GM18868 (cell line): ENCODE measurements around the gene IRS1.
"Not testable (repeated sequence)": the region's sequence is repeated elsewhere in the genome, so short reads cannot be mapped to it uniquely, and the experiment has no call there.

Source experiments
- ATAC-seq: cut with Tn5 transposase; IDR thresholded peaks from one replicate; pipeline ENCODE4 v1.9.1; 2021; ENCODE audit warnings: mild to moderate bottlenecking, moderate library complexity; ENCODE audit not compliant: unreplicated experiment

The IRS1 gene

GRCh38 chr2:226799211-226799975 is at the start of gene IRS1:
IRS1 (minus strand) TSS chr2:226799820; CDS start chr2:226798738, 1,082 bp downstream.
- ATAC-seq: peak; percentile 49

DNA sequence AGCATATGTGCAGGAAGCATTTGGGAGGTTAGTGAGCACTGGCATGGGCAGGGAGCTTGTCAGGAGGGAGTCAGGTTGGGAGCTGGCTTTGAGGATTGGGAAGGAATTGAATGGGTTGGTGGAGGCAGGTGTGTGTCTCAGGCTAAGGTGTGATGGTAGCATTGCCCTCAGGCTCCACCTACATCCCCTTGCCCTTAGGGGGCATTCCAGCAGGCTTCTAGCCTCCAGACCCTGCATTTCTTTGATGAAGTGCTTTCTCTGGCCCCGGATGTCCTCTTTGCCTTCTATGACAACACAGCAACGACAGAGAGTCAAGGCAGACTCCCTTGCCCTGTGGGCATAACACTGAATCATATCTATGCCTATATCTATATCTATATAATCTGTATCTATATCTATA is 49.7 kb upstream of the IRS1 start:
- no peak for ATAC-seq

GRCh38 chr2:226847511-226847910 is 47.9 kb upstream of the IRS1 start:
- ATAC-seq: no peak

DNA sequence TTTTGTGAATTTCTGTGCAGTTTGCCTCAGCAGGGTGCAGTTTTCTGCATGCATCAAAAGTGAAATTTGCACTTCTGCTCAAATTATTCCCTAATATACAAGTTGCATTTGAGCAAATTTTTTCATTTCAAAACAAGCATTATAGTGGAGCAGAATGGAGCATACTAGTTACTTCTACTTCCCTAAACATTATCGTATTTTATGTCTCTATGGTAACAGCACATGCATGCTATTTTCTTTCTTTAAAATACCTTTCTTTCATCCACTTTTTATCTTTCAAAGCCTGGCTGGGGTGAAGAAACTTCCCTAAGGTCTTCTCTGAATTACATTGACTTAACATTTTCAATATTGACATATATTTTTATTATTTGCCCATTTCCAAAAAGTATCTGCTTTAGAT is 47.5 kb upstream of the IRS1 start:
- no peak for ATAC-seq

GRCh38 chr2:226845386-226846116 is 45.9 kb upstream of the IRS1 start:
- peak; percentile 79 for ATAC-seq

DNA sequence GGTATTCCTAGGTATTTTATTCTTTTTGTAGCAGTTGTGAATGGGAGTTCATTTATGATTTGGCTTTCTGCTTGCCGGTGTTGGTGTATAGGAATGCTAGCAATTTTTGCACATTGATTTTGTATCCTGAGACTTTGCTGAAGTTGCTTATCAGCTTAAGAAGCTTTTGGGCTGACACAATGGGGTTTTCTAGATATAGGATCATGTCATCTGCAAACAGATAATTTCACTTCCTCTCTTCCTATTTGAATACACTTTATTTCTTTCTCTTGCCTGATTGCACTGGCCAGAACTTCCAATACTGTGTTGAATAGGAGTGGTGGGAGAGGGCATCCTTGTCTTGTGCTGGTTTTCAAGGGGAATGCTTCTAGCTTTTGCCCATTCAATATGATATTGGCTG is 43.4 kb upstream of the IRS1 start:
- not testable (repeated sequence) for ATAC-seq

DNA sequence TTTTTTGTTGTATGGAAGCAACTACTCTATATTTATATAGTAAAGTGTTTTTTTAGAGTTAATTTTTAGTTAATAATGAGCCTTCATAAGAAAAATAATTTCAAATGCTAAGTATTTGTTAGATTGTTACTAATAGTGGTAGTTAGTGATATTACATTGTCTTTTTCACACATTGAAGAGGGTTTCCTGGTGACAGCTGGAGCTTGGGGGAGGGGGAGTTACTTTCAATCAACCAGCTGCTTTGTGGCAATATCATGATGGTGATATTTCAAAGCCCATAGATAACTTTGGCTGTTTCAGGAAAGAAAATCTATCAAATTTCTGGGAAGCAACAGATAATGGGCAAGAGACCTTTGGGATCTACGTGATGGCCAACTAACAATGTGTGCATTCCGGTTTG is 40.3 kb upstream of the IRS1 start:
- no peak for ATAC-seq

DNA sequence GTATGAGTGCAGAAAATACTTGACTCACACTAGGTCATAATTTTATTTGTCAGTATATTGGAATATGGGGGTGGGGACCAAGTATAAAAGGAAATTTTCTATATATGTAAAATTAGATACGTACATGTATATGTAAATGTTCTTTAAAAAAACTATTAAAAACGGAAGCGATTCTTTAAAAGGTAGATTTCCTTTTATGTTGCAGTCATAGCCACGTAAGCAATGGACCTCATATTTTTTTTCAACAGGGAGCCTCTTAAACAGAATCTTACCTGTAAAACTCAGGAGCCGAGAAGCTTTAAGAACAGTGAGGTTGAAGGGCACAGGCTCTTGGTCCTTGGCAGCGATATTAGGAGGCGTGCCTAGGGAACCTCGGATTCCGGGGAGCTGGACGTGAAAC is 39.5 kb upstream of the IRS1 start:
- ATAC-seq: no peak

DNA sequence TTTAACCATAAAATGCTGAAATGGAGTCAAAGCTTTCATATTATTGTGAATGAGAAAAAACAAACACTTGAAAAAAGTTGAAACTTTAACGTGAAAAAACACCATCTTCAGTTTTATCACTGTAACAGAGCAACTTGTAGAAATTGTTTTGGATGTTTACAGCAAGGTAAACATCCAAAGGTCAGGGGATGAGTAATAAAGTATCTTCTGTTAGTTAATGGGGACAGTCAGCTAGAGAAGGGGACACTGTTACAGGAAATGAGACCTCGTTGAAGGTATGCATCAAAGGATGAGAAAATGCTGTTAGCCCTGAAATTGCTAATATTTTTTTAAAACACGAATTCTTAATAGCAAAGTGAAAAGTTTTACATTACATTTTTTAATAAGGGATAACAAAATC is 39.1 kb upstream of the IRS1 start:
- peak; percentile 9 for ATAC-seq

DNA sequence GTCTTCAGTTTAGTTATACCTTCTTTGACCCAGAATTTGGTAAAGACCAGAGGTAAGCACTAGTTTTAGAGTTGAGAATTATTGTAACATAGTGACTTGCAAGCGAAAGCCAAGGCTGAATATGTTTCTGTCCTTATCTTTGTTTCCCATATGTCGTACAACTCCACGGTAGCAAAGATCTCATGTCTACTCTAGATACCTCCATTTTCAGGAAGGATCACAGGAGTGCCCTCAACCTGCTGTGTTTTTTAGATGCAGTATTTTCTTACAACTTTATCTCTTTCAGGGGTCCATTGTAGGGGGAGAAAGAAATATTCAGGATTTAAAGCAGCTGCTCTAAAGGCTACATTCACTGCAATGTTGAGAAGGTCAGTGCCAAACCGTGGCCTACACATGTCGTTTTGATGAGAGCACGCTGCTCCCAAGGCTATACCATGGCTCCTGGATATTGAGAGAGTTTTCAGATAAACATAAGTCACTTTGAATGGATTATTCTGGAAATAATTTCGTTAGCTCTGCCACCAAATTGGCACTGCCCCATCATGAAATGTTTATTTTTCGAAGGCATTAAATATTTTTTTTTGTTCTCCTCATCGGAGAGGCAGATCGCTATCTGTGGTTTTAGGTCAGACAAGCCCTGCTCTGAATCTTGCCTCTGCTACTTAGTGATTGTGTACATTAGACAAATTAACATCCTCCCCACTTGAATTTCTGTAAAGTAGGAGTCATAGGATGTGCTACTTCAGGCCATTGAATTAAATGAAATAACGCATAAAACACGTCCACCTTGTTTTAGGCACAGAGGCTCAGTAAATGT is 38.4 kb upstream of the IRS1 start:
- ATAC-seq: no peak

GRCh38 chr2:226837334-226837733 is 37.7 kb upstream of the IRS1 start:
- ATAC-seq: no peak

DNA sequence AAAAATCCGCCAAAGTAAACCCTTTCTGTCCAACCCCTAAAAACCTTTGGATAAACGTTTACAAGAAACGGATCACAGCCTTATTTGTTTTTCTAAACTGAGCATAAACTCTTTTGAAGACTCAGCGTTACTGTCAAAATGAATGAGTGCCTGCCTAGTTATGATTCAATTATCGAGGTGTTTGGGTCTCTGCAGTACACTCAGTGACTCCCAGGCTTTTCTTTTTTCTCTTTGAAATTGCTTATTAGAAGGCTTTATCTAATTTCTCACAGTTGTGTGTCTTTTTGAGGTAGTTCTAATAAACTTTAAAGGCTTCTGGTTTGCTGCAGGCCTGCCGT is 36.9 kb upstream of the IRS1 start:
- ATAC-seq: peak; percentile 2

DNA sequence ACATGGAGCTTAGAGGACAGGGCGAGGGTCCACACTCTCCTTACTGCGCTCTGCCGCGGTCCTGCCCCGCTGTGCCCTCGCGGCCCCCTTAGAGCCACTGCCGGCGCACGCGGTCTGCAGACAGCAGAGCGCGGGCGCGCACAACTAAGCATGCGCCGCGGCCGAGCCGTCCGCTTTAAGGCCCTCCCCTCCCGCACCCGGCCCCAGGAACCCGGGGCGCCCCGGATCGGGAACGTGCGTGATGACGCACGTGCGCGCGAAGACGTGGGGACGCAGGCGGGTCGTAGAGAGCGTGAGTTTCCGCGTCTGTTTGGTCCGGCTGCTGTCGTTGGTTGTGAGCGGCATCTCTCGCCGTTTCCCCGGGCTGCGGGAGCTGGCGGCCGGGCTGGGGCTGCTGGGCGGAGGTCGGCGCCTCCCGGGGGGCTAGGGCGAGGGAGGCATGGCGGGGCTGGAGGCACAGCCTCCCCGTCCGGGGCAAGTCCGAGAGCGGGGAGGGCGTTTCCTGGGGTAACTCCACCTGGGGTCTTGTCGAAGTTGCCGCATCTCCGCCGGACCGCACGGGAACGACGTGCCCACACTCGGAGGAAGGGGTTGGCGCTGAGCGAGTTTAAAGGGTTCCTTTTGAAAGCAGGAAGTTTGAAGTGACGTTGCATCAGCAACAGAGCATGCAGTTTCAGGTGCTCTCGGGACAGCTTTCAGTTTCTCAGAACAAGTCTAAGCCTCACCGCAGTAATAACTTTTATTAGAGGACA is 36.4 kb upstream of the IRS1 start, which contains the start of gene RHBDD1:
Gene RHBDD1 (plus strand): TSS at position 259 of the 752 bp plus-strand sequence. CDS start 28,640 bp downstream, outside the sequence.
- ATAC-seq: peak; percentile 85

DNA sequence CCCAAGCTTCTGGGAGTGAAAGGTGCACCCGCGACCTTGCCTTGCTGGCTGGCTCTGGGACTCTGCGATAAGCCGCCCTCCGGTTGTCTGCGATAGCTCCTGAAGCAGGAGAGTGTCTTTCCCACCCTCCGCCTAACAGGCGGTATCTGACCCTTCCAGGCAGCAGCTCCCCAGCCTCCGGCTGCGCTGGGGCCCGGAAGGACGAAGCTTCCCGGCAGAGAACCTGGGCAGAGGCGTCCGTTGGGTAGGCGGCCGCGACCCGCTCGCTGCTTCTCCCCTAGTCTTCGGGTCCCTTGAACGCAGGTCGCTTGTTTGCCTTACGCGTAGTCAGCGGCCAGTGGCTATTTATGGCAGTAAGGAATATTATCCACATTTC is 35.8 kb upstream of the IRS1 start:
- peak; percentile 9 for ATAC-seq

- ATAC-seq: not testable (repeated sequence)
These were observed 35.3 kb upstream of the IRS1 start for GRCh38 chr2:226834880-226835279.

DNA sequence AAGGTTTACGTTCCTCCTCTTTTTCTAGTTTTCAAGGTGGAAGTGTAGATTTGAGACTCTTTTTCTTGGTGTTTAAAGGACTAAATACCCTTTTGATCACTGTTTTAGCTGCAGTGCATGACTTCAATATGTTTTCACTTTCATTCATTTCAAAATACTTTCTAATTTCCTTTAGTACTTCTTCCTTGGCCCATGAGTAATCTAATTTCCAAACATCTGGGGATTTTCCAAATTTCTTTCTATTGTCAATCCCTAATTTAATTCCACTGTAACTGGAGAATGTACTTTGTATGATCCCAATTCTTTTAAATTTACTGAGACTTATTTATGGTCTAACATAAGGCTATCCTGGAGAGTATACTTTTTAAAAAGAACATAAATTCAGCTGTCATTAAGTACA is 32.4 kb upstream of the IRS1 start:
- no peak for ATAC-seq

DNA sequence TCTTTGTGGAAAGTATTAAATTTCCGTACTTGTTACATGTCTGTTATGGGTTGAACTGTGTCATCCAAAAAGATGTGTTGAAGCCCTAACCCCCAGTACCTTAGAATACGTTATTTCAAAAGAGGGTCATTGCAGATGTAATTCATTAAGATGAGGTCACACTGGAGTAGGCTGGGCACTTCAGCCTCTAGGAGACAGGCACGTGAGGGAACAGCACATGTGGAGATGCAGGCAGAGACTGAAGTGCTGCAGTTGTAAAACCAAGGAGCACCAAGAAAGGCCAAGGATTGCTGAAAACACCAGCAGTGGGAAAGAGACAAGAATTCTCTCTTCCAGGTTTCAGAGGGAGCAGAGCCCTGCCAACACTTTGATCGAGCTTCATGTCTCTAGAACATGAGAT is 31.6 kb upstream of the IRS1 start:
- ATAC-seq: no peak

- no peak for ATAC-seq
These were observed 30.4 kb upstream of the IRS1 start for GRCh38 chr2:226829721-226830631.

- no peak for ATAC-seq
These were observed 28.6 kb upstream of the IRS1 start for GRCh38 chr2:226828191-226828590.

- ATAC-seq: no peak
These were observed 25.4 kb upstream of the IRS1 start for GRCh38 chr2:226825056-226825455.
